CD4-positive, alpha-beta T cell treated with Interleukin-6 at 100 ng/mL for 8 hours (primary cell): ENCODE results near the gene SOX6.
"Not testable (repeated sequence)": the region's sequence is repeated elsewhere in the genome, so short reads cannot be mapped to it uniquely, and the experiment has no call there.

Experiments
- DNase-seq: peaks from one replicate; pipeline ENCODE4 v3.0.0-alpha.2; 2020; ENCODE audit warnings: mixed read lengths, low spot score

SOX6 gene

GRCh38 chr11:16095756-16096155, 260.6 kb downstream of the SOX6 start:
- DNase-seq = no peak

GRCh38 chr11:16093889-16094653, 262.3 kb downstream of the SOX6 start:
- no peak for DNase-seq

GRCh38 chr11:16091862-16092261, 264.5 kb downstream of the SOX6 start:
- no peak for DNase-seq

GRCh38 chr11:16089481-16089880, 266.9 kb downstream of the SOX6 start:
- DNase-seq = no peak

- no peak for DNase-seq
These were observed 267.6 kb downstream of the SOX6 start for GRCh38 chr11:16088774-16089173.

- DNase-seq = no peak
These were observed 268.5 kb downstream of the SOX6 start for GRCh38 chr11:16087886-16088285.

GRCh38 chr11:16086229-16086819, 270.0 kb downstream of the SOX6 start:
- DNase-seq = no peak

- no peak for DNase-seq
These were observed 274.0 kb downstream of the SOX6 start for GRCh38 chr11:16082095-16083055.

- no peak for DNase-seq
These were observed 274.8 kb downstream of the SOX6 start for GRCh38 chr11:16081382-16082094.

GRCh38 chr11:16080688-16081381, 275.5 kb downstream of the SOX6 start:
- DNase-seq = no peak

GRCh38 chr11:16078936-16079335, 277.4 kb downstream of the SOX6 start:
- DNase-seq = no peak

- DNase-seq = no peak
These were observed 285.8 kb downstream of the SOX6 start for GRCh38 chr11:16070573-16070972.

GRCh38 chr11:16067268-16067667, 289.1 kb downstream of the SOX6 start:
- DNase-seq = not testable (repeated sequence)

- DNase-seq = no peak
These were observed 297.0 kb downstream of the SOX6 start for GRCh38 chr11:16059332-16059731.

GRCh38 chr11:16058671-16059070, 297.7 kb downstream of the SOX6 start:
- no peak for DNase-seq

GRCh38 chr11:16052750-16053149, 303.6 kb downstream of the SOX6 start:
- no peak for DNase-seq

- no peak for DNase-seq
These were observed 306.7 kb downstream of the SOX6 start for GRCh38 chr11:16049611-16050010.

GRCh38 chr11:16047073-16047472, 309.3 kb downstream of the SOX6 start:
- no peak for DNase-seq

GRCh38 chr11:16043617-16044016, 312.7 kb downstream of the SOX6 start:
- DNase-seq = no peak

- no peak for DNase-seq
These were observed 315.1 kb downstream of the SOX6 start for GRCh38 chr11:16041207-16041606.

- no peak for DNase-seq
These were observed 316.2 kb downstream of the SOX6 start for GRCh38 chr11:16040151-16040550.
